Ramos (cell line): Measurements from ENCODE around the gene EFCAB8.

Experiments used
- in situ Hi-C: fragments of 300-500 bp; cut with MboI; formaldehyde crosslinking; loops from one replicate; pipeline ENCODE4 v1.14.3; 2022; ENCODE audit warnings: low sequenced_read_pairs; ENCODE audit not compliant: unreplicated experiment

The EFCAB8 gene, protein sequence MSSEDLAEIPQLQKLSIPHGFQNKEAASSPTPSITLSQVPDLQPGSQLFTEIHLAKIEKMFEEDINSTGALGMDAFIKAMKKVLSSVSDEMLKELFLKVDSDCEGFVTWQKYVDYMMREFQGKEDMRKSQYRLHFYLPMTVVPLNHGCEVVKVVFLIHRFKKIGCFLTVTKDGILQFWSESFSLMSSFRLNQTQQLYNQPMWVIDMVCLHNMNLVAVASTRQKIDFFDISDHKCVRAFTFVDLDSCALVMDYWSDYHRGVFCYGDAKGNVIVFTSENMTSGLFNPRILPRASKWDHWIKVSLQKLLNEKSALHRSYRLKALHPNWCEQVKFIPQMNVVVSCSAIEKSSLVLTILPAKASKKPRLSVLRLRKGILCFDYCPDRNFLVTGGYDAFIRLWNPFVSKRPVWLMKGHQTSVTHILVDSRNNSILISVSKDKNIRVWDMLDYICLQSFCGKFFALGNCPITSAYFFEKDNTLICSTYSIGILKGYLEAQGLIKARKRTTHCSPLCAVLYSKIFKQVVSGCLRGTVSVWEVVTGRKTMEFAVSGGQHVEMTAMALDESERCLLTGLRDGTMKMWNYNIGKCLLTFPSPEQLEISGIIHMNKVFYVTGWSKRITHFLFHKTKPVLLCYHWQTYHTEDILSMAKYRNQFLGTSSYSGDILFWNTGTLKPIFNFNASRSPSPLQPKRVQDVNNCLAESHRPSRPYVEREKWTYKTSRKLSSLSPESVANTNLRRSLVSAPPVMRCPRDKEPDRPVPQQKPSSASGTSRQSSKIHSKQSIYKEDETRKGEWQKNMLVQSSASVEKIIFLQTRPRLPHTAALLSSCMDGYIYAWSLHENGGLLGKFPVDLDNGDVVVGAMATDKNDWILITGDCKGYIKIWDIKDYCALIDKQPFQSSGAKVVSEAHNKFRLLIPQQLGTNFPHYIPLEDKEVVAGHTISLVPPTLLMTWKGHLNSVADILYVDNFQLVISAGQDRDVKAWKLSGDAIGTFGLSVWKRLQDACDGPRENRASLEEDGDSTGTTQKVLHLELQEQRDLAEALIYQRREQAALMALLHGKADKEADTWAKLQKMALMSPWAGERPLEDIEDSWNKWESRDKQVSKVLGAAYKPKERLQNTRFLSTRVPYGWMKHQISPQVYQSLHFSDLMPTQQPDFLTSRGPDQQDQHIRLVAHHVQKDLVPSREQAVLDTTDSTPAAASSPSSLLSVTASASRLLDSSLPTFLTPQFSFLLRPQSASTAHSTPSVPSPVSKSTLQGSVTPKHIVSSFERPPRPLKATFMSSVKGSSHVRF

GRCh38 chr20:32858701-32859372 lies at the start of gene EFCAB8:
Gene EFCAB8, plus strand, starts transcription at chr20:32858923. Its CDS starts 4,870 bp downstream, at chr20:32863793.
- in situ Hi-C loops, result no loop called here

DNA sequence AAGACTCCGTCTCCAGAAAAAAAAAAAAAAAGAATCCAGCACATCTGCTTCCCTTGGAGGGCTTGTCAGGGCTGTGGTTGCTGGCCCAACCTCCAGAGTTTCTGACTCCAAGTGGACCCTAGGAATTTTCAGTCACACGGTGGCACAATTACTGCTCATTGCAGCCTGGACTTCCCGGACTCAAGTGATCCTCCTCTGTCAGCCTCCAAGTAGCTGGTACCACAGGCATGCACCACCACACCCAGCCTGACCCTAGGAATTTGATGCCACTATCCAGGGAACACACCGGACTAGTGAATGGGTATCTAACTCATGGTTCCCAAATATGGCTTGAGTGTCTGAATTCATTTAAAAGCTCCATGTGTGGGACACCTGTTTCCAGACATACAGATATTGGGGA lies 48.8 kb upstream of the EFCAB8 start:
- in situ Hi-C loops, result no loop called here

DNA sequence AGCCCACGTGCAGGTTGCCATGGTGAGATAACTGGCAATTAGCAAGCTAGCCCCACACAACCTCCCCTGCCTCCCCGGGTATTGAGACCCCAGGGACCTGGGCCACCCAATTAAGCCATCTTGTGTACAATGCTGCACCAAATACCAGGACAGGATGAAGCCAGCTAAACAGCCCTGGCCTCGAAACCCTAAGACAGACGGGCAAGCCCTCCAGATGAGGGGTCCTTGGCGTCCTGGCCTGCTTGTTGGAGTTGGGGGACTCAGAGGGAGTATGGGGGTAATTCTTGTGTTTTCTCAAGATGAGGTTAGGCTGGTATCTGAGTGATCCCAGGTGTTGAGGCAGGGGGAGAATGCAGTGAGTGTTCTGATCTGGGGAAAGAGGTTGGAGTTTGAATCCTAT lies 47.8 kb upstream of the EFCAB8 start:
- in situ Hi-C loops, result no loop called here

DNA sequence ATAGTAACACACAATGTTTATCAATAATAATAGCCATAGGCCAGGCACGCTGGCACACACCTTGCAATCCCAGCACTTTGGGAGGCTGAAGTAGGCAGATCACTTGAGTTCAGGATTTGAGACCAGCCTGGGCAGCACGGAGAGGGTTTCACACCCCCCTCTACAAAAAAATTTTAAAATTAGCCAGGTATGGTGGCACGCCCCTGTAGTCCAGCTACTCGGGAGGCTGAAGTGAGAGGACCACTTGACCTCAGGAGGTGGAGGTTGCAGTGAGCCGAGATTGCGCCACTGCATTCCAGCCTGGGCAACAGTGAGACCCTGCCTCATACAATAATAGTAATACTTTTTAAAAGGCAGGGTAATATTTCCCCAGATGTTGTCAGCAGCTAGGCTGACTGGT lies 46.8 kb upstream of the EFCAB8 start:
- in situ Hi-C loops, result no loop called here

DNA sequence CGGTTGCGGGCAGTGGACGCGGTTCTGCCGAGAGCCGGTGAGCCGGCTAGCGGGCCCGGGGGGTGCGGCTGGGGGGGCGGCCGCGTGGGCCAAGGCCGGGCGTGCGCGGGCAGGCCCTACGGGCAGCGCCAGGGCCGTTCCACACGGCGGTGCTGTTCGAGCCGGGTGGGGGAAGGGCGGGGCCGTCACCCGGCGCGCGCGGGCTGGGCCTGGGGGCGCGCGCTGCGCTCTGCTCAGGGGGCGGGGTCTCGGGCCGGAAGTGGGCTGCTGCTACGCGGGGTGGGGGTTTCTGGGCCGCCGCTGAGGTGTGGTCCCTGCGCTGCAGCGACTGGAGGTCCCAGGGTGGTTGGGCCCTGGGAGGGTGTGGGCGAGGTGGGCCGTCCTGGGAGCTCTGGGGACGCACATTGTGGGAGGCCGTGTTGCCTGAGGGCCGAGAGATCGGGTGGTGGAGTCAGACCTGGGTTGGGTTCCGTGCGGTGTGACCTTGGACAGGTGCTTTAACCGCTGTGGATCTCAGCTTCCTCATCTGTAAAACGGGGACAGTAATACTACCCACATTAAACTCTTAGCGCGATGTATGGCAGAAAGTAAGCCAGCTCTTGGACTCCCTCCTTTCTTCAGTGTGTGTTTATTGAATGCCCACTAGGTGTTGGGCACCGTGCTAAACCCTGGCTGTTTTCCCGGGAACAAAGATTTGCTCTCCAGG lies 38.6 kb upstream of the EFCAB8 start:
- in situ Hi-C loops, result no loop called here

GRCh38 chr20:32820698-32821377 lies 37.9 kb upstream of the EFCAB8 start:
- in situ Hi-C loops, result no loop called here

DNA sequence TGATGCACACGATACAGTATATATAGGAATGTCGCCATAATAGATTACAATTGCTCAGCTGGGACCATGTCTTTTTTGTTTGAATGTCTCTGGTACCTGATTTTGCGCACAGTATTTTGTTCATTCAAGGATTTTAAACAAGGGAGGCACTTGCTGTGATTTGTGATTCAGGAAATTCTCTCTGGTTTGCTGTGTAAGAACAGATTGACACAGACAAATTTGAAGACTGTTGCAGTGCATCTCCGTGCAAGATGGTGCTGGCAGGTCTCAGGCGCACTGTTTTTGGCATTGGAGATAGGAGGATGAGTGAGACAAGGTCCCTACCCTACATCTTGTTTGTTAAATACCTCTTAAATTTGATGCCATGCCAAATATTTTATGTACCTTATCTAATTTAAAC lies 36.5 kb upstream of the EFCAB8 start:
- in situ Hi-C loops, result no loop called here

- in situ Hi-C loops, result no loop called here
Measured at GRCh38 chr20:32823078-32823477, 35.6 kb upstream of the EFCAB8 start.

DNA sequence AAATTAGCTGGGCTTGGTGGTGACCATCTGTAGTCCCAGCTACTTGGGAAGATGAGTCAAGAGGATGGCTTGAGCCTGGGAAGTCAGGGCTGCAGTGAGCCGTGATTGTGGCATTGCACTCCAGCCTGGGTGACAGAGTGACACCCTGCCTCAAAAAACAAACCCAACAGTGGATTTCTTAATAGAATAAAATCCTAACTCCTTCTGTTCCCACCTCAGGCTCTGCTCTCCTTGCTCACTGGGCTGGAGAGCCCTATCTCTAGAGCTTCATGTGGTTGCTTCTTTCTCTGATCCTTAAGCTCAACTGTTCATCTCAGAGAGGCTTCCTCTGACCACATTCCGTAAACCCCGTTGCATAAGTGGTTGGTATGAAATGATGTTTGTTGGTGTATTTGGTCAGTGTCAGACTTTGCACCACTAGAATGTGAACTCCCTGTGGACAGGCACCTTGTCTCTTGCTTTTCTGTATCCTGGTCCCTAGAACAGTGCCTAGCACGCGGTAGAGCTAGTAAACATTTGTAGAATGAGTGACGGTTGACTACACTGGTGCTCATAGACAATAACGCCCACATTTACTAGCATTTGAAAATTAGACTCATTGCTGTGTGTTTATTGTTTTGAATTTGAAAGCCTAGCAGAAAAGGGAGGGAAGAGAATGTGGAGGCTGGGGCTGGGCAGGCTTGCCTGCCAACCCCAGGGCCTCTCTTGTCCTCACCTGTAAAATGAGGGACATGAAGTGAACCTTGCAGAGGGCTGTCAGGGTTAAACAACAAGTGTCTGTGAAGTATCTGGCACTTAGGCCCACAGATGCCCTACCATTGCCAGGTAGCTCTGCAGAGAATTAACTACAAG lies 34.8 kb upstream of the EFCAB8 start:
- in situ Hi-C loops, result no loop called here

GRCh38 chr20:32828029-32828680 lies 30.6 kb upstream of the EFCAB8 start:
- in situ Hi-C loops, result no loop called here

DNA sequence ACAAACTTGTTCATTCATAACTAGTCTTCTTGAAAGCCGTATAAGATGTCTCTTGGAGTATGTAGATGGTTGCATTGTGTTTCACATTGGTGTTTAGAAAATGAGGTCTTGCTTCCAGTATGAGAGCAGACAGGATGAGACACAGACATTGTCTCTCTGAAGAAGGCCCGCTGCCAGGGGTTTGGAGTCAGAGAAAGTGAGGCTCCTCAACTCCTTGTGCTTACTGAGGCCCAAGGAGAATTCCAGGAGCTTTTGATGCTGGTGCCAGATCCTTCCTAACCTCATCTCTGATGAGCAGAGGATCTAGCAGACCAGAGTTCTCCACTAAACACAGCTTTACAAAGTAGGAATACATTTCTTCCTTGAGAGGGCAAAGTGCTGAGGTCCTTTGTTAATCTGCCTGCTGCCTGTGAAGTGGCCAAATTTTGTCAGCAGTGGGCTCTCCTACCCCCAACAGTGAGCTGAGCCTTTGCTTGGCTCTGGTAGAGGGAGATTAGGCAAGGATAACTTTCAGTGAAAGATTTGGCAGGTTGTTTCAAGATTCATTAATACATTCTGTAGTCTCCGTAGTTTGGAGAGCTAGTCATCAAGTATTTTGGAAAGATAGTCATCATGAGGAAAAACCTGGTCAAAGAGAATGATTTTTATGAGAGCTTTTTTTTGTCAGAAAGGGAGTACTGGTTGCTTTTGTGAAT lies 29.3 kb upstream of the EFCAB8 start:
- in situ Hi-C loops, result no loop called here

GRCh38 chr20:32830437-32830836 lies 28.3 kb upstream of the EFCAB8 start:
- in situ Hi-C loops, result no loop called here

- in situ Hi-C loops, result no loop called here
Measured at GRCh38 chr20:32831982-32832381, 26.7 kb upstream of the EFCAB8 start.

- in situ Hi-C loops, result no loop called here
Measured at GRCh38 chr20:32832664-32833063, 26.1 kb upstream of the EFCAB8 start.

GRCh38 chr20:32834972-32835371 lies 23.8 kb upstream of the EFCAB8 start:
- in situ Hi-C loops, result no loop called here

DNA sequence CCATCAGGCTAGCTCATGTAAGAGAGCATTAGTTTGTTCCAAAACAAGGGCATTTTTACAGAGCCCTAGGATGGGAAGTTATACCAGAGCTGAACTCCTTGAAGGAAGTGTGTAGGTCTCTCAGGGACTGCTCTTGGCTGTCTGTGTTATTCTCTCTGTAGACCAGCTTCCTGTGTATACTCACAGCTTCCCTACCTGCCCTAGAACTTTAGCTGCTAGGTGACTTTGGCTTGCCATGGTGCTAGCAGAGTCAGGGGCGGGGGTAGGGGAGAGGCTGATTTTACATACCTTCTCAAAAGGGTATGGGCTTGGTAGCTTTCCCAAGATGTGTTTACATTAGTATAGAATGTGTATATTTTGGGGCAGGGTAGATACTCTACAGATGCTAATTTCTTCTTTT lies 21.6 kb upstream of the EFCAB8 start:
- in situ Hi-C loops, result no loop called here
